ENCODE measurements around the gene POLK.
"Not testable (repeated sequence)": the region's sequence is repeated elsewhere in the genome, so short reads cannot be mapped to it uniquely, and the experiment has no call there.

POLK gene

GRCh38 chr5:75610201-75610600 lies 98.5 kb downstream of the POLK start:
- Histone ChIP-seq H3K4me1 (ENCODE audit: control insufficient read depth in 1 of 2, insufficient read depth in 2 of 2, low read length in 2 of 2) (no peaks in the 10 kb centered on the region), H3K4me3 (ENCODE audit: low read depth in 1 of 2, low read length in 2 of 2) (no peak overlapping the region), H3K27me3 (ENCODE audit: low read depth, low read length) (no peaks in the 10 kb centered on the region), H3K27ac (ENCODE audit: low read length) (no peak overlapping the region), H3K36me3 (ENCODE audit: control insufficient read depth in 1 of 2, insufficient read depth in 2 of 2, low read length in 2 of 2) (peaks cover 0 to 3% of the 10 kb centered on the region in 2 donors), H3K9me3 (ENCODE audit: control insufficient read depth in 1 of 2, low read length in 2 of 2) (no peaks in the 10 kb centered on the region)

- not testable (repeated sequence) for H3K4me1 ChIP-seq (ENCODE audit: control insufficient read depth in 1 of 2, insufficient read depth in 2 of 2, low read length in 2 of 2); H3K36me3 ChIP-seq (ENCODE audit: control insufficient read depth in 1 of 2, insufficient read depth in 2 of 2, low read length in 2 of 2); H3K9me3 ChIP-seq (ENCODE audit: control insufficient read depth in 1 of 2, low read length in 2 of 2); H3K27ac ChIP-seq (ENCODE audit: low read length); H3K27me3 ChIP-seq (ENCODE audit: low read depth, low read length)
- peak overlapping the region; percentile 68 to 77 for H3K4me3 ChIP-seq (ENCODE audit: low read depth in 1 of 2, low read length in 2 of 2)
Measured at GRCh38 chr5:75610859-75611310, 99.2 kb downstream of the POLK start.

GRCh38 chr5:75611311-75612225 lies 99.9 kb downstream of the POLK start, which contains the start of gene ANKDD1B:
Gene ANKDD1B (plus strand): TSS chr5:75611453. CDS start chr5:75611635, 182 bp downstream.
- no peaks in the 10 kb centered on the region for H3K27me3 ChIP-seq (ENCODE audit: low read depth, low read length)
- H3K9me3 ChIP-seq (ENCODE audit: control insufficient read depth in 1 of 2, low read length in 2 of 2): no peaks in the 10 kb centered on the region
- H3K36me3 ChIP-seq (ENCODE audit: control insufficient read depth in 1 of 2, insufficient read depth in 2 of 2, low read length in 2 of 2): no peaks in the 10 kb centered on the region
- H3K4me1 ChIP-seq (ENCODE audit: control insufficient read depth in 1 of 2, insufficient read depth in 2 of 2, low read length in 2 of 2): no peaks in the 10 kb centered on the region
- peak within 1 kb of the TSS; percentile 68 to 77 for H3K4me3 ChIP-seq (ENCODE audit: low read depth in 1 of 2, low read length in 2 of 2)
- H3K27ac ChIP-seq (ENCODE audit: low read length): peak within 1 kb of the TSS; percentile 51

- Histone ChIP-seq H3K4me1 (ENCODE audit: control insufficient read depth in 1 of 2, insufficient read depth in 2 of 2, low read length in 2 of 2) (no peaks in the 10 kb centered on the region), H3K4me3 (ENCODE audit: low read depth in 1 of 2, low read length in 2 of 2) (peak overlapping the region; percentile 68 to 77), H3K27me3 (ENCODE audit: low read depth, low read length) (no peaks in the 10 kb centered on the region), H3K9me3 (ENCODE audit: control insufficient read depth in 1 of 2, low read length in 2 of 2) (no peaks in the 10 kb centered on the region), H3K27ac (ENCODE audit: low read length) (no peak overlapping the region), H3K36me3 (ENCODE audit: control insufficient read depth in 1 of 2, insufficient read depth in 2 of 2, low read length in 2 of 2) (no peaks in the 10 kb centered on the region)
Measured at GRCh38 chr5:75612226-75612569, 100.5 kb downstream of the POLK start.

GRCh38 chr5:75612901-75613300 lies 101.2 kb downstream of the POLK start:
- no peak overlapping the region for H3K4me3 ChIP-seq (ENCODE audit: low read depth in 1 of 2, low read length in 2 of 2)
- H3K9me3 ChIP-seq (ENCODE audit: control insufficient read depth in 1 of 2, low read length in 2 of 2): no peaks in the 10 kb centered on the region
- no peaks in the 10 kb centered on the region for H3K27me3 ChIP-seq (ENCODE audit: low read depth, low read length)
- no peaks in the 10 kb centered on the region for H3K4me1 ChIP-seq (ENCODE audit: control insufficient read depth in 1 of 2, insufficient read depth in 2 of 2, low read length in 2 of 2)
- no peaks in the 10 kb centered on the region for H3K36me3 ChIP-seq (ENCODE audit: control insufficient read depth in 1 of 2, insufficient read depth in 2 of 2, low read length in 2 of 2)
- no peak overlapping the region for H3K27ac ChIP-seq (ENCODE audit: low read length)

- Histone ChIP-seq H3K9me3 (ENCODE audit: control insufficient read depth in 1 of 2, low read length in 2 of 2) (no peaks in the 10 kb centered on the region), H3K27ac (ENCODE audit: low read length) (no peak overlapping the region), H3K4me3 (ENCODE audit: low read depth in 1 of 2, low read length in 2 of 2) (no peak overlapping the region), H3K4me1 (ENCODE audit: control insufficient read depth in 1 of 2, insufficient read depth in 2 of 2, low read length in 2 of 2) (no peaks in the 10 kb centered on the region), H3K36me3 (ENCODE audit: control insufficient read depth in 1 of 2, insufficient read depth in 2 of 2, low read length in 2 of 2) (no peaks in the 10 kb centered on the region), H3K27me3 (ENCODE audit: low read depth, low read length) (no peaks in the 10 kb centered on the region)
Measured at GRCh38 chr5:75614176-75614575, 102.5 kb downstream of the POLK start.

GRCh38 chr5:75616371-75616881 lies 104.7 kb downstream of the POLK start:
- no peaks in the 10 kb centered on the region for H3K4me1 ChIP-seq (ENCODE audit: control insufficient read depth in 1 of 2, insufficient read depth in 2 of 2, low read length in 2 of 2)
- H3K9me3 ChIP-seq (ENCODE audit: control insufficient read depth in 1 of 2, low read length in 2 of 2): no peaks in the 10 kb centered on the region
- no peak overlapping the region for H3K27ac ChIP-seq (ENCODE audit: low read length)
- H3K36me3 ChIP-seq (ENCODE audit: control insufficient read depth in 1 of 2, insufficient read depth in 2 of 2, low read length in 2 of 2): no peaks in the 10 kb centered on the region
- no peaks in the 10 kb centered on the region for H3K27me3 ChIP-seq (ENCODE audit: low read depth, low read length)
- H3K4me3 ChIP-seq (ENCODE audit: low read depth in 1 of 2, low read length in 2 of 2): no peak overlapping the region

GRCh38 chr5:75616971-75617621 lies 105.4 kb downstream of the POLK start:
- H3K27me3 ChIP-seq (ENCODE audit: low read depth, low read length): no peaks in the 10 kb centered on the region
- no peak overlapping the region for H3K4me3 ChIP-seq (ENCODE audit: low read depth in 1 of 2, low read length in 2 of 2)
- H3K4me1 ChIP-seq (ENCODE audit: control insufficient read depth in 1 of 2, insufficient read depth in 2 of 2, low read length in 2 of 2): no peaks in the 10 kb centered on the region
- H3K36me3 ChIP-seq (ENCODE audit: control insufficient read depth in 1 of 2, insufficient read depth in 2 of 2, low read length in 2 of 2): no peaks in the 10 kb centered on the region
- no peaks in the 10 kb centered on the region for H3K9me3 ChIP-seq (ENCODE audit: control insufficient read depth in 1 of 2, low read length in 2 of 2)
- no peak overlapping the region for H3K27ac ChIP-seq (ENCODE audit: low read length)

GRCh38 chr5:75617736-75618352 lies 106.2 kb downstream of the POLK start:
- Histone ChIP-seq H3K9me3 (ENCODE audit: control insufficient read depth in 1 of 2, low read length in 2 of 2) (no peaks in the 10 kb centered on the region), H3K4me3 (ENCODE audit: low read depth in 1 of 2, low read length in 2 of 2) (no peak overlapping the region), H3K36me3 (ENCODE audit: control insufficient read depth in 1 of 2, insufficient read depth in 2 of 2, low read length in 2 of 2) (no peaks in the 10 kb centered on the region), H3K27me3 (ENCODE audit: low read depth, low read length) (no peaks in the 10 kb centered on the region), H3K27ac (ENCODE audit: low read length) (no peak overlapping the region), H3K4me1 (ENCODE audit: control insufficient read depth in 1 of 2, insufficient read depth in 2 of 2, low read length in 2 of 2) (no peaks in the 10 kb centered on the region)

- H3K4me1 ChIP-seq (ENCODE audit: control insufficient read depth in 1 of 2, insufficient read depth in 2 of 2, low read length in 2 of 2): no peaks in the 10 kb centered on the region
- H3K9me3 ChIP-seq (ENCODE audit: control insufficient read depth in 1 of 2, low read length in 2 of 2): no peaks in the 10 kb centered on the region
Measured at GRCh38 chr5:75620184-75620959, 108.7 kb downstream of the POLK start.

More at GRCh38 chr5:75620184-75620959, 108.7 kb downstream of the POLK start:
- no peak overlapping the region for H3K4me3 ChIP-seq (ENCODE audit: low read depth in 1 of 2, low read length in 2 of 2)
- H3K27me3 ChIP-seq (ENCODE audit: low read depth, low read length): no peaks in the 10 kb centered on the region
- no peaks in the 10 kb centered on the region for H3K36me3 ChIP-seq (ENCODE audit: control insufficient read depth in 1 of 2, insufficient read depth in 2 of 2, low read length in 2 of 2)
- no peak overlapping the region for H3K27ac ChIP-seq (ENCODE audit: low read length)
